Measurements from ENCODE around the gene TAOK3. TPM values are rescaled to one million over a fixed set of nuclear protein-coding genes. Genes with fewer than 3 reads are reported as not detected.
"Not testable (repeated sequence)": the region's sequence is repeated elsewhere in the genome, so short reads cannot be mapped to it uniquely, and the experiment has no call there.

TAOK3 gene
- polyA plus RNA-seq (ENCODE audit: insufficient read length in 4 of 4) = 10 to 100 TPM; 25.8 to 35.5 (median 32.9) TPM

GRCh38 chr12:118372541-118373495, at the start of gene TAOK3:
TAOK3 (minus strand) TSS chr12:118372907; CDS start chr12:118255567, 117,340 bp downstream.
- DNase-seq (ENCODE audit: low read depth in 4 of 4, low spot score in 3 of 4) = peak; percentile 87 to 94 (median 92)

GRCh38 chr12:118420673-118421072, 48.0 kb upstream of the TAOK3 start:
- no peak for DNase-seq (ENCODE audit: low read depth in 4 of 4, low spot score in 3 of 4)

- no peak for DNase-seq (ENCODE audit: low read depth in 4 of 4, low spot score in 3 of 4)
Measured at GRCh38 chr12:118418385-118419057, 45.8 kb upstream of the TAOK3 start.

GRCh38 chr12:118417942-118418341, 45.2 kb upstream of the TAOK3 start:
- DNase-seq (ENCODE audit: low read depth in 4 of 4, low spot score in 3 of 4) = no peak

- DNase-seq (ENCODE audit: low read depth in 4 of 4, low spot score in 3 of 4) = no peak
Measured at GRCh38 chr12:118409834-118410233, 37.1 kb upstream of the TAOK3 start.

GRCh38 chr12:118408241-118408640, 35.5 kb upstream of the TAOK3 start:
- not testable (repeated sequence) for DNase-seq (ENCODE audit: low read depth in 4 of 4, low spot score in 3 of 4)

- DNase-seq (ENCODE audit: low read depth in 4 of 4, low spot score in 3 of 4) = peak; percentile 15 to 45 (median 34)
Measured at GRCh38 chr12:118404876-118405521, 32.3 kb upstream of the TAOK3 start.

- DNase-seq (ENCODE audit: low read depth in 4 of 4, low spot score in 3 of 4) = no peak
Measured at GRCh38 chr12:118402251-118402650, 29.5 kb upstream of the TAOK3 start.

- no peak for DNase-seq (ENCODE audit: low read depth in 4 of 4, low spot score in 3 of 4)
Measured at GRCh38 chr12:118398940-118399339, 26.2 kb upstream of the TAOK3 start.

GRCh38 chr12:118398524-118398923, 25.8 kb upstream of the TAOK3 start:
- no peak for DNase-seq (ENCODE audit: low read depth in 4 of 4, low spot score in 3 of 4)

GRCh38 chr12:118397708-118398440, 25.2 kb upstream of the TAOK3 start:
- no peak for DNase-seq (ENCODE audit: low read depth in 4 of 4, low spot score in 3 of 4)

GRCh38 chr12:118391836-118392235, 19.1 kb upstream of the TAOK3 start:
- DNase-seq (ENCODE audit: low read depth in 4 of 4, low spot score in 3 of 4) = no peak

- DNase-seq (ENCODE audit: low read depth in 4 of 4, low spot score in 3 of 4) = no peak
Measured at GRCh38 chr12:118391424-118391823, 18.7 kb upstream of the TAOK3 start.

- DNase-seq (ENCODE audit: low read depth in 4 of 4, low spot score in 3 of 4) = peak in 1 of 4 donors; percentile 50
Measured at GRCh38 chr12:118377884-118378470, 5.3 kb upstream of the TAOK3 start.

GRCh38 chr12:118377021-118377883, 4.5 kb upstream of the TAOK3 start:
- DNase-seq (ENCODE audit: low read depth in 4 of 4, low spot score in 3 of 4) = no peak

GRCh38 chr12:118376089-118377020, 3.6 kb upstream of the TAOK3 start, which contains the start of gene SUDS3:
SUDS3 (plus strand) TSS chr12:118376555; CDS start chr12:118376692, 137 bp downstream.
- peak; percentile 73 to 90 (median 80) for DNase-seq (ENCODE audit: low read depth in 4 of 4, low spot score in 3 of 4)

- DNase-seq (ENCODE audit: low read depth in 4 of 4, low spot score in 3 of 4) = no peak
Measured at GRCh38 chr12:118375348-118375747, 2.6 kb upstream of the TAOK3 start.

- DNase-seq (ENCODE audit: low read depth in 4 of 4, low spot score in 3 of 4) = no peak
Measured at GRCh38 chr12:118374909-118375308, 2.2 kb upstream of the TAOK3 start.
